ENCODE data around the gene MARCHF7.

DNA sequence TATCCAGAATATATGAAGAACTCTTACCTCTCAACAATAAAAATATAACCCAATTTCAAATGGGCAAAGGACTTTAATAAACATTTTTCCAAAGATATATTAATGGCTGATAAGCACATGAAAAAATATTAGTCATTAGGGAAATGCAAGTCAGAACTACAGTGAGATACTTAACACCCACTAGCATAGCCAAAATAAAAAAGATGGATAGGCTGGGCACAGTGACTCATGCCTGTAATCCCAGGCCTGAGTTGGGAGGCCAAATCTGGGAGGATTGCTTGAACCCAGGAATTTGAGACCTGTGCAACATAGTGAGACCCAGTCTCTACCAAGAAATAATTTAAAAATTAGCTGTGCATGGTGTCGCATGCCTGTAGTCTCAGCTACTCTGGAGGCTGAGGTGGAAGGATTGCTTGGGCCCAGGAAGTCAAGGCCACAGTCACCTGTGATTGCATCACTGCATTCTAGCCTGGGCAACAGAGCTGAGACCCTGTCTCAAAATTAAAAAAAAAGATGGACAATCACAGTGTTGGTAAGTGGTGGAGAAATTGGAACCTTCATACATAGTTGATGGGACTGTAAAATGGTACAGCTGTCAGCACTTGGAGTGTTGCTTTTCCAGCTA, 25.1 kb downstream of the MARCHF7 start:
- TF ChIP-seq, protein P1, sequence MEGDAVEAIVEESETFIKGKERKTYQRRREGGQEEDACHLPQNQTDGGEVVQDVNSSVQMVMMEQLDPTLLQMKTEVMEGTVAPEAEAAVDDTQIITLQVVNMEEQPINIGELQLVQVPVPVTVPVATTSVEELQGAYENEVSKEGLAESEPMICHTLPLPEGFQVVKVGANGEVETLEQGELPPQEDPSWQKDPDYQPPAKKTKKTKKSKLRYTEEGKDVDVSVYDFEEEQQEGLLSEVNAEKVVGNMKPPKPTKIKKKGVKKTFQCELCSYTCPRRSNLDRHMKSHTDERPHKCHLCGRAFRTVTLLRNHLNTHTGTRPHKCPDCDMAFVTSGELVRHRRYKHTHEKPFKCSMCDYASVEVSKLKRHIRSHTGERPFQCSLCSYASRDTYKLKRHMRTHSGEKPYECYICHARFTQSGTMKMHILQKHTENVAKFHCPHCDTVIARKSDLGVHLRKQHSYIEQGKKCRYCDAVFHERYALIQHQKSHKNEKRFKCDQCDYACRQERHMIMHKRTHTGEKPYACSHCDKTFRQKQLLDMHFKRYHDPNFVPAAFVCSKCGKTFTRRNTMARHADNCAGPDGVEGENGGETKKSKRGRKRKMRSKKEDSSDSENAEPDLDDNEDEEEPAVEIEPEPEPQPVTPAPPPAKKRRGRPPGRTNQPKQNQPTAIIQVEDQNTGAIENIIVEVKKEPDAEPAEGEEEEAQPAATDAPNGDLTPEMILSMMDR (conservative IDR thresholded peaks at IDR 0.05): no peak
- TF ChIP-seq EZH2 (IDR thresholded peaks at IDR 0.05; ENCODE audit: low read depth): no peak

Measured in PC-9 (cell line).